Vagina (tissue), 2 donors: ENCODE measurements around the gene GATAD2A.
A peak's percentile ranks its signal among the peaks of the same experiment; 100 is the strongest.

ENCODE experiments used
- CTCF ChIP-seq, 3 experiments: fragments of 450-650 bp in 2 of 3; fragments of 200-600 bp in 1 of 3; sonication (generic) in 1 of 3; IDR thresholded peaks; one replicate each; pipeline ENCODE4 v1.5.1; 2017 to 2019; ENCODE audit warnings: antibody characterized with exemption in 3 of 3, mild to moderate bottlenecking in 2 of 3, moderate library complexity in 2 of 3
- POLR2A ChIP-seq, 2 donors: fragments of 450-650 bp; IDR thresholded peaks; one replicate each; pipeline ENCODE4 v1.6.1; 2017; ENCODE audit warnings: antibody characterized with exemption in 2 of 2, mild to moderate bottlenecking in 2 of 2, moderate library complexity in 2 of 2

- TF ChIP-seq CTCF (IDR thresholded peaks at IDR 0.05) (no peak), POLR2A (IDR thresholded peaks at IDR 0.05) (peak in 1 of 2 donors; percentile 50)
These were observed at the start of gene GATAD2A for GRCh38 chr19:19404879-19405860.
